Endothelial cell (in vitro differentiated cells): ENCODE measurements around the gene GPS1. TPM values are rescaled to one million over a fixed set of nuclear protein-coding genes. Genes with fewer than 3 reads are reported as not detected.
A peak's percentile ranks its signal among the peaks of the same experiment; 100 is the strongest.

Experiments used
- DNase-seq: peaks from one replicate; pipeline ENCODE4 v3.0.0; 2021; ENCODE audit warnings: low spot score
- H3K27ac Mint-ChIP-seq: one replicate; pipeline ENCODE4 v1.8.0; 2021; ENCODE audit warnings: mixed read lengths, inconsistent platforms; ENCODE audit not compliant: unreplicated experiment
- H3K27me3 Mint-ChIP-seq: one replicate; pipeline ENCODE4 v1.8.0; 2021; ENCODE audit warnings: mild to moderate bottlenecking, moderate library complexity, mixed read lengths, inconsistent platforms; ENCODE audit not compliant: unreplicated experiment
- H3K36me3 Mint-ChIP-seq: one replicate; pipeline ENCODE4 v1.8.0; 2021; ENCODE audit warnings: mild to moderate bottlenecking, low read depth, mixed read lengths, inconsistent platforms; ENCODE audit not compliant: unreplicated experiment
- H3K4me1 Mint-ChIP-seq: one replicate; pipeline ENCODE4 v1.8.0; 2021; ENCODE audit warnings: mild to moderate bottlenecking, mixed read lengths, inconsistent platforms; ENCODE audit not compliant: unreplicated experiment
- H3K4me3 Mint-ChIP-seq: one replicate; pipeline ENCODE4 v1.8.0; 2021; ENCODE audit warnings: mild to moderate bottlenecking, mixed read lengths, inconsistent platforms; ENCODE audit not compliant: unreplicated experiment
- H3K9me3 Mint-ChIP-seq: one replicate; pipeline ENCODE4 v1.8.0; 2021; ENCODE audit warnings: mixed read lengths, inconsistent platforms; ENCODE audit not compliant: unreplicated experiment
- CTCF ChIP-seq: fragments of 200-600 bp; sonication (generic); IDR thresholded peaks from one replicate; pipeline ENCODE4 v1.5.0; 2021; ENCODE audit warnings: antibody characterized with exemption; ENCODE audit not compliant: unreplicated experiment
- total RNA-seq: library from RNA; stranded (reverse); fragmentation: NEBNext Ultra II Directional; extraction: Animal tissue kit (Norgen Biotek cat#: 25700); gene quantifications from one replicate; pipeline ENCODE4 v1.2.1, GENCODE V29; 2021; ENCODE audit not compliant: unreplicated experiment

Gene GPS1
- total RNA-seq, 1 donor from 2014 or later, result 80.0 TPM

DNA sequence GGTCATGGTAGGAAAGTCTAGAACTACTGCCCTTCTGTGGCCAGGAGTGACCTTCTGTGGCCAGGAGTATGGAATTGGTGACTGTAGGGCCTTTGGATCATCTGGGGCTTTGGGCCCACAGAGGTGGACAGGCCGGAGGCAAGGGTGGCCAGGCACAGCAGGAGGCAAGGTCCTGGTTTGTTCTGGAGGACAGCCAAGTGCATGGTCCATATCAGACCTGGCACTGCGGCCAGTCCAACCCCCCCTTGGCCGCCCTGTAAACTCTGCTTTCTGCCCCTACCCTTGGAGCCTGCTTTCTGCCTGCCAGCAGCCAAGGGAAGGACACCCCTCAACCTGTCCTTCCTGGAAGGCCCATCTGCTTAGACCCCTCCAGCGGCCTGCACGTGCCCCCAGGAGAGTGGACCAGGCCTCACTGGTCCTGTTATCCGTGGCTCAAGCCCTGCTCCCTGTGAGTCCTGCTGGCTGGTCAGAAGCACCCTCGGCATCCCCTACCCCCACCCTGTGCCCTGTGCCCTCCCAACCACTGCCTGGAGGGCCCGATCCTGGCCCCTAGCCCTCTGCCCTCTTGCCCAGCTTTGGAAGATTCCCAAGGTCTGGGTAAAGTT lies 11.9 kb upstream of the GPS1 start:
- DNase-seq, result no peak
- H3K27ac Mint-ChIP-seq, result no peak overlapping the region
- H3K36me3 Mint-ChIP-seq, result peaks cover 6% of the 10 kb centered on the region
- peaks cover 18% of the 10 kb centered on the region for H3K27me3 Mint-ChIP-seq
- H3K4me3 Mint-ChIP-seq, result no peak overlapping the region
- H3K4me1 Mint-ChIP-seq, result peaks cover 11% of the 10 kb centered on the region
- no peak for TF ChIP-seq CTCF
- no peaks in the 10 kb centered on the region for H3K9me3 Mint-ChIP-seq

DNA sequence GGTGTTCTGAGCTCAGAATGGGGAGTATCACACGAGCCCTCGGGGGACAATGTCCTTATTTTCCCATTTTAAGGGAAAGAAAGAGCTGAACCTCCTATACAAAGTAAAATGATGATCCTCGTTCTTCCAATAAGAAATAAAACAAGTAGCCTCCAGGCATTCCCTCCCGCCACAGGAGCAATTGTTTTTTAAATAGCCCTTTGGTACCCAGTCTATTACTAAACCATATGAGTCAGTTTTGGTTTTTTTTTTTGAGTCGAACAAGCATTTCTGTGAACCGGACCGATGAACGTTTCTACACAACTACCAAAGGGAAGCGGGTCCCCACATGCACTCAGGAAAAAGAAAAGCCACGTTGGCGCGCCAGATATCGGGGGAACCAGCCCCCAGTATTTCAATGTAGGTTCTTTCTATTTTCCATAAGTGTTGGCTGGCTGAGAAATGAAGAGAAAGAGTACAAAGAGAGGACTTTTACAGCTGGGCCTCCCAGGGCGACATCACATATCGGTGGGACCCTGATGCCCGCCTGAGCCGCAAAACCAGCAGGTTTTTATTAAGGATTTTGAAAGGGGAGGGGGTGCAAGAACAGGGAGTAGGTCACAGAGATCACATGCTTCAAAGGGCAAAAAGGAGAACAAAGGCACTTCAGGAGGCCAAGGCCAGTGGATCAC lies 10.4 kb upstream of the GPS1 start:
- Mint-ChIP-seq H3K27me3 (peaks cover 12% of the 10 kb centered on the region), H3K27ac (no peak overlapping the region), H3K9me3 (no peaks in the 10 kb centered on the region), H3K4me3 (peak overlapping the region; percentile 1), H3K4me1 (peaks cover 6% of the 10 kb centered on the region), H3K36me3 (no peaks in the 10 kb centered on the region)
- no peak for TF ChIP-seq CTCF
- DNase-seq, result no peak

- H3K4me1 Mint-ChIP-seq, result peaks cover 6% of the 10 kb centered on the region
These were observed 9.0 kb upstream of the GPS1 start for GRCh38 chr17:82042649-82043048.

GRCh38 chr17:82043507-82043906 lies 8.2 kb upstream of the GPS1 start:
- Mint-ChIP-seq H3K4me1 (no peaks in the 10 kb centered on the region), H3K36me3 (peaks cover 8% of the 10 kb centered on the region), H3K9me3 (no peaks in the 10 kb centered on the region), H3K27me3 (peaks cover 12% of the 10 kb centered on the region), H3K27ac (no peak overlapping the region), H3K4me3 (no peak overlapping the region)
- no peak for DNase-seq
- TF ChIP-seq CTCF, result no peak

More at GRCh38 chr17:82042649-82043048, 9.0 kb upstream of the GPS1 start:
- H3K36me3 Mint-ChIP-seq, result peaks cover 6% of the 10 kb centered on the region
- H3K4me3 Mint-ChIP-seq, result no peak overlapping the region
- no peak for DNase-seq
- H3K27ac Mint-ChIP-seq, result no peak overlapping the region
- no peaks in the 10 kb centered on the region for H3K9me3 Mint-ChIP-seq
- TF ChIP-seq CTCF, result no peak
- peaks cover 12% of the 10 kb centered on the region for H3K27me3 Mint-ChIP-seq

DNA sequence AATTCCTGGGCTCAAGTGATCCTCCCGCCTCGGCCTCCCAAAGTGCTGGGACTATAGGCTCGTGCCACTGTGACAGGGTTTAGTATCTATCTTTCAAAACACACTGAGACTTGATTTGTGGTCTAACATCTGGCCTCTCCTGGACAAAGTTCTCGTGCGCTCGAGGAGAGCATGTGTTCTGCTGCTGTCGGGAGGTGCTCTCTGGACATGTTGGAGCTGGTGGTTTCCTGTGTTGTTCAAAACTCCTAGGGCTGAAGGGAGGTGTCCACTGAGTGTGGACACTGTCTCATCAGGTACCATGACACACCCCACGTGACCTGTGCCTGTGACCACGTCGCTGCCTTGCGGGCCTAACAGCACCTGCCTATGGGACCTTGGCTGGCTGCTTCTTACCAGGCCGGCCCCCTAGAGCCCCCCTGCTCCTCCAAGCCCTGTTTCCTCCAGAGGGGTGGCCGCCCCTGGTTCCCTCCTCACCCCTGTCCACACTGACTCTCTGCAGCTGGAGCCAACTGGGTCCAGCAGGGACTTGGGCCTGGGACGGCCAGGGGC lies 5.7 kb upstream of the GPS1 start:
- no peak overlapping the region for H3K4me3 Mint-ChIP-seq
- no peaks in the 10 kb centered on the region for H3K9me3 Mint-ChIP-seq
- H3K4me1 Mint-ChIP-seq, result no peaks in the 10 kb centered on the region
- TF ChIP-seq CTCF, result no peak
- no peak for DNase-seq
- H3K27ac Mint-ChIP-seq, result no peak overlapping the region
- H3K27me3 Mint-ChIP-seq, result peaks cover 13% of the 10 kb centered on the region
- peaks cover 8% of the 10 kb centered on the region for H3K36me3 Mint-ChIP-seq
